Adrenal gland (tissue), 5 donors: ENCODE measurements around the gene CIDEA.

Experiments
- CTCF ChIP-seq, 6 experiments: fragments of 450-650 bp in 4 of 6; fragments of 200-600 bp in 2 of 6; sonication (generic) in 1 of 6; IDR thresholded peaks; 1 replicate in 5 of 6; 2 replicates in 1 of 6; pipeline versions ENCODE4 v1.5.1 to v1.8.0; 2016 to 2021; ENCODE audit warnings: antibody characterized with exemption in 6 of 6, mild to moderate bottlenecking in 2 of 6, moderate library complexity in 1 of 6
- POLR2A ChIP-seq, 2 donors: fragments of 450-650 bp; IDR thresholded peaks; one replicate each; pipeline ENCODE4 v1.6.1; 2017; ENCODE audit warnings: antibody characterized with exemption in 2 of 2, mild to moderate bottlenecking in 2 of 2, moderate library complexity in 1 of 2
- donor health status: DM: no; HTN: no; CAD: no.

- TF ChIP-seq CTCF (IDR thresholded peaks at IDR 0.05) (no peak), POLR2A (IDR thresholded peaks at IDR 0.05) (no peak)
Measured at GRCh38 chr18:12293831-12294230, 39.7 kb downstream of the CIDEA start.
